K562 (cell line): ENCODE data around the gene DSG2. TPM values are rescaled to one million over a fixed set of nuclear protein-coding genes. Genes with fewer than 3 reads are reported as not detected.
A peak's percentile ranks its signal among the peaks of the same experiment; 100 is the strongest.

Experiments used
- ATAC-seq: fragments of 200-7000 bp; cut with Tn5 transposase; 3 replicates; pipeline ENCODE4 v1.9.1; 2020; ENCODE audit warnings: moderate library complexity
- BruUV-seq: library from RNA; stranded (reverse); fragments of 400-500 nt; replicated peaks from 2 replicates; lab custom pipeline; 2021; lab: Mats Ljungman, UMichigan
- CTCF ChIA-PET: fragments of 300-600 bp; formaldehyde crosslinking; extraction: SDS; loops from one replicate; lab custom pipeline; 2021; ENCODE audit warnings: low intra/inter-chr PET ratio; lab: Yijun Ruan, JAX
- POLR2A ChIA-PET: fragments of 300-600, 350-650 bp; sonication (Branson Sonifier 250); formaldehyde crosslinking; extraction: SDS; loops from one replicate; lab custom pipeline; 2021; ENCODE audit warnings: antibody characterized with exemption, inconsistent platforms; lab: Yijun Ruan, JAX
- DNase-seq, 4 experiments: peaks; one replicate each; pipeline versions ENCODE4 v3.0.0 to v3.0.0-alpha.2; 2011 to 2018; ENCODE audit warnings: low spot score in 3 of 4, mixed read lengths in 3 of 4; ENCODE audit errors: extremely low read depth in 1 of 4
- FAIRE-seq: peaks from 2 replicates; lab custom pipeline; 2011; peaks lifted over from hg19 to GRCh38; lab: Jason Lieb, UNC
- H2AFZ ChIP-seq: 2 replicates; pipeline ENCODE4 v1.6.0; 2011; ENCODE audit warnings: low read depth, low read length, control low read depth, inconsistent platforms
- H3K27ac ChIP-seq: fragments of 200-600 bp; 3 replicates; pipeline ENCODE4 v1.8.0; 2011; ENCODE audit warnings: low read depth, mild to moderate bottlenecking, control low read depth, inconsistent platforms, low read length, moderate library complexity, mixed read lengths; ENCODE audit errors: extremely low read depth
- H3K27me3 ChIP-seq, 2 experiments: fragments of 300-600 bp in 1 of 2; 2 replicates in 1 of 2; 3 replicates in 1 of 2; pipeline versions ENCODE4 v1.6.0 to v1.8.0; 2011; ENCODE audit warnings: inconsistent platforms in 2 of 2, low read length in 2 of 2, mild to moderate bottlenecking in 1 of 2, mixed read lengths in 1 of 2, moderate library complexity in 1 of 2; ENCODE audit not compliant: control insufficient read depth in 2 of 2, insufficient read depth in 2 of 2
- H3K36me3 ChIP-seq: fragments of 300-600 bp; 3 replicates; pipeline ENCODE4 v1.8.0; 2011; ENCODE audit warnings: mild to moderate bottlenecking, low read length, inconsistent platforms; ENCODE audit not compliant: control insufficient read depth, insufficient read depth
- H3K4me1 ChIP-seq, 2 experiments: fragments of 200-600 bp in 1 of 2; replicated peaks in 1 of 2; 2 replicates in 1 of 2; 3 replicates in 1 of 2; pipeline versions ENCODE4 v1.5.1 to v1.8.0; 2011; ENCODE audit warnings: inconsistent platforms in 2 of 2, low read length in 2 of 2, mild to moderate bottlenecking in 1 of 2, mixed read lengths in 1 of 2, moderate library complexity in 1 of 2; ENCODE audit not compliant: control insufficient read depth in 2 of 2, insufficient read depth in 2 of 2
- H3K4me2 ChIP-seq: 2 replicates; pipeline ENCODE4 v1.6.1; 2011; ENCODE audit warnings: low read length, control low read depth, inconsistent platforms, mixed read lengths; ENCODE audit not compliant: insufficient read depth
- H3K4me3 ChIP-seq: fragments of 200-600 bp; sonication (generic), shearing (Covaris generic); 2 replicates; pipeline ENCODE4 v1.5.1; 2016; ENCODE audit warnings: control low read depth, inconsistent platforms
- H3K79me2 ChIP-seq: fragments of 200-600 bp; 3 replicates; pipeline ENCODE4 v1.8.0; 2011; ENCODE audit warnings: low read length, inconsistent platforms; ENCODE audit not compliant: control insufficient read depth, insufficient read depth
- H3K9ac ChIP-seq, 2 experiments: 2 replicates each; pipeline versions ENCODE4 v1.6.0 to v1.6.1; 2011; ENCODE audit warnings: low read depth in 2 of 2, low read length in 2 of 2, control low read depth in 1 of 2, inconsistent platforms in 1 of 2, mild to moderate bottlenecking in 1 of 2, mixed read lengths in 1 of 2; ENCODE audit not compliant: insufficient read depth in 1 of 2
- H3K9me1 ChIP-seq: one replicate; pipeline ENCODE4 v1.6.0; 2011; ENCODE audit warnings: inconsistent platforms, mild to moderate bottlenecking, low read length, moderate library complexity; ENCODE audit not compliant: control insufficient read depth, insufficient read depth
- H3K9me3 ChIP-seq: replicated peaks from 2 replicates; pipeline ENCODE4 v1.5.1; 2011; ENCODE audit warnings: low read depth, low read length, inconsistent platforms; ENCODE audit not compliant: control insufficient read depth, insufficient read depth
- H4K20me1 ChIP-seq: replicated peaks from 2 replicates; pipeline ENCODE4 v1.6.1; 2011; ENCODE audit warnings: low read length, inconsistent platforms, mixed read lengths; ENCODE audit not compliant: control insufficient read depth, insufficient read depth
- ETV6 ChIP-seq, 3 experiments: fragments of 150-350 bp in 1 of 3; sonication (generic) in 1 of 3; formaldehyde crosslinking in 1 of 3; IDR thresholded peaks; 2 replicates each; pipeline versions ENCODE4 v1.6.1 to v1.8.0; 2014 to 2022; ENCODE audit warnings: borderline replicate concordance in 2 of 3, low read depth in 2 of 3, antibody characterized with exemption in 1 of 3, low read length in 1 of 3, mild to moderate bottlenecking in 1 of 3, missing genetic modification reagents in 1 of 3
- FOXP4 ChIP-seq: sonication (generic); formaldehyde crosslinking; IDR thresholded peaks from 2 replicates; pipeline ENCODE4 v1.8.0; 2022; ENCODE audit warnings: mild to moderate bottlenecking, missing genetic modification reagents, borderline replicate concordance
- HDAC6 ChIP-seq: IDR thresholded peaks from 2 replicates; pipeline ENCODE4 v1.6.1; 2012; ENCODE audit warnings: low read depth, mild to moderate bottlenecking, control low read depth, inconsistent platforms, low read length, moderate library complexity
- KDM1A ChIP-seq, 2 experiments: fragments of 450-650 bp; IDR thresholded peaks; 2 replicates each; pipeline ENCODE4 v1.6.1; 2016; ENCODE audit warnings: mild to moderate bottlenecking in 2 of 2
- KLF10 ChIP-seq: fragments of 250-450 bp; sonication (Bioruptor Pico); IDR thresholded peaks from 2 replicates; pipeline ENCODE4 v1.6.1; 2021; ENCODE audit warnings: matching md5 sums
- NBN ChIP-seq: fragments of 450-650 bp; IDR thresholded peaks from 2 replicates; pipeline ENCODE4 v1.6.1; 2016; ENCODE audit warnings: low read depth, mild to moderate bottlenecking
- SPI1 ChIP-seq: IDR thresholded peaks from 2 replicates; pipeline ENCODE4 v1.6.1; 2011; ENCODE audit warnings: low read depth, low read length, control low read depth, borderline replicate concordance
- TAF7 ChIP-seq: fragments of 450-650 bp; IDR thresholded peaks from 2 replicates; pipeline ENCODE4 v1.6.1; 2016; ENCODE audit warnings: missing genetic modification characterization, missing compliant biosample characterization
- ZNF507 ChIP-seq: conservative IDR thresholded peaks from 2 replicates; pipeline ENCODE4 v1.6.1; 2017; ENCODE audit warnings: missing genetic modification characterization, missing compliant biosample characterization
- ZZZ3 ChIP-seq: fragments of 450-650 bp; IDR thresholded peaks from 2 replicates; pipeline ENCODE4 v1.6.1; 2016; ENCODE audit warnings: antibody characterized with exemption, mild to moderate bottlenecking, moderate library complexity
- WGBS: fragments of 100-300 bp; shearing (Covaris generic); methylation state at CpG from one replicate; pipeline ENCODE4 v1.1.6; 2016; ENCODE audit warnings: low coverage, mixed read lengths; ENCODE audit not compliant: insufficient coverage; ENCODE audit errors: missing lambda C conversion rate; 5-methylcytosine and 5-hydroxymethylcytosine counted together
- in situ Hi-C: fragments of 300-500 bp; cut with MboI; formaldehyde crosslinking; loops from 4 replicates; pipeline ENCODE4 v1.15.0; 2018; ENCODE audit warnings: inconsistent platforms, mixed read lengths
- intact Hi-C: fragments of 100-400 bp; cut with micrococcal nuclease; formaldehyde crosslinking; loops from 2 replicates; pipeline ENCODE4 v1.14.2; 2022
- polyA plus RNA-seq, 8 experiments: library from polyadenylated mRNA; depleted of rRNA in 4 of 8; stranded (reverse) in 5 of 8; unstranded in 3 of 8; fragments of >200 nt; fragmentation: Nextera tagmentation in 2 of 8; fragmentation: Illumina TruSeq in 1 of 8; extraction: Ambion mirVana in 2 of 8; extraction: Trizol in 1 of 8; gene quantifications; 2 replicates each; pipeline versions ENCODE4 v1.2.1 to v1.2.3, GENCODE V29; 2011 to 2014; ENCODE audit warnings: inconsistent platforms in 1 of 8, missing spikeins in 1 of 8
- total RNA-seq, 7 experiments: library from RNA; depleted of rRNA in 6 of 7; stranded (reverse); fragments of >200 nt in 6 of 7; fragmentation: Illumina TruSeq in 2 of 7; extraction: Trizol in 2 of 7; gene quantifications; 2 replicates each; pipeline versions ENCODE4 v1.2.1 to v1.2.3, GENCODE V29; 2011 to 2021; ENCODE audit warnings: low replicate concordance in 1 of 7
- TF ChIP-seq, protein P1 (sequence below), 2 experiments: fragments of 450-650 bp in 1 of 2; IDR thresholded peaks; 2 replicates each; pipeline ENCODE4 v1.6.1; 2011 to 2017; ENCODE audit warnings: low read depth in 2 of 2, antibody characterized with exemption in 1 of 2, borderline replicate concordance in 1 of 2, low read length in 1 of 2, mild to moderate bottlenecking in 1 of 2, mixed read lengths in 1 of 2; ENCODE audit not compliant: control insufficient read depth in 1 of 2

Gene DSG2
- total and polyA plus RNA-seq, 9 of the 15 experiments (the other 6 are each of a cell fraction or from before 2014, with no cell fraction given), result 16.9 to 68.6 (median 41.3) TPM

DNA sequence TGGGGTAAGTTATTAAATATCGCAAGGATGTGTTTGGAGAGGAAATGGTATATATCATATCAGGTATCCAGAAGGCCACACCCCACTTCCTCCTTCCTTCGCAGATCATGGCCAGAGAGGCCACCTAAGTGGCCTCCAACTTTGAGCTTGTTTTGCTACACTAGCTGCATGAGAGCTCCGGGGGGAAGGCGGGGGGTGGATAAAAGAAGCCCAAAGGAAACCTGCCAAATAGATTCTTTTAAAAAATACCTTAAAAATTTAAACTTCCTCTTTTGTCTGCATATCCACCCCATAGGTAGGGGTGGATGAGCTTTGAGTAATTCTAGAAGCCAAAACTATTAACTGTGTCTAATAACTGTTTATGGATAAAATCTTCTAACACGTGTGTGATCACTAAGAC is 88.0 kb downstream of the DSG2 start:
- no peak overlapping the region for H3K9ac ChIP-seq
- DNase-seq, result no peak
- H3K79me2 ChIP-seq, result no peaks in the 10 kb centered on the region
- no peak overlapping the region for H3K4me2 ChIP-seq
- no peaks in the 10 kb centered on the region for H4K20me1 ChIP-seq
- no peak for ATAC-seq
- no peaks in the 10 kb centered on the region for H3K36me3 ChIP-seq
- peak; percentile 24; the same call in 1 of the 2 replicates for TF ChIP-seq SPI1
- TF ChIP-seq TAF7 (tag), result no peak
- ChIA-PET POLR2A (no interaction called here), CTCF (no interaction called here)
- no peak overlapping the region for H3K27ac ChIP-seq
- no TSS peak for BruUV-seq
- no peaks in the 10 kb centered on the region for H3K4me1 ChIP-seq
- H3K27me3 ChIP-seq, result peaks cover under 1% of the 10 kb centered on the region in 2 experiments; a peak in 2 of 5 replicates
- intact Hi-C loops (no loop called here), in situ Hi-C loops (no loop called here)
- no peak for FAIRE-seq
- no peaks in the 10 kb centered on the region for H3K9me1 ChIP-seq
- H2AFZ ChIP-seq, result no peak overlapping the region
- H3K9me3 ChIP-seq, result no peaks in the 10 kb centered on the region
- 14% methylated on average over 5 of the region's 5 CpGs for WGBS
- H3K4me3 ChIP-seq, result no peak overlapping the region

DNA sequence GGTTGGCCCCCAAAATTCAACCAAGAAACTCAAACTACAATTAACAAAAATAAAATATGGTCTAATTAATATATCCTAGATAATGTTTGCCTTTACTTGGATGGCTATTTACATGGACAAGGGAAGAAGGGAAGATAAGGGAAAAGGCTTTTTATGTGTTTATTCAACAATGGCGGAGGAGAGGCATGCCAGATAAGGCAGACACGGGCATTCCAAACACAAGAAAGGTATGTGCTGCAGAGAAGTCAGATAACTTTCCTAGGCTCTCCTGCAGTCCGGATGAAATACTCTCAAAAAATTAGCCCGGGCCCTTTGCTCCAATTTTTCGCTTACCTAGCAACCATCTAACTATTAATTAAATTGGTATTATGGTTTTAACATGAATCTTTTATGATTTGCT is 88.6 kb downstream of the DSG2 start:
- Histone ChIP-seq H3K27me3 (no peaks in the 10 kb centered on the region), H3K27ac (no peak overlapping the region), H3K36me3 (no peaks in the 10 kb centered on the region), H3K4me2 (no peak overlapping the region), H3K9me3 (no peaks in the 10 kb centered on the region), H3K9ac (no peak overlapping the region), H3K79me2 (no peaks in the 10 kb centered on the region), H3K4me3 (no peak overlapping the region), H3K9me1 (no peaks in the 10 kb centered on the region), H3K4me1 (no peaks in the 10 kb centered on the region), H4K20me1 (no peaks in the 10 kb centered on the region), H2AFZ (no peak overlapping the region)
- intact Hi-C loops, result no loop called here
- FAIRE-seq (no peak), ATAC-seq (no peak), DNase-seq (no peak)
- ChIA-PET CTCF (no interaction called here), POLR2A (interaction anchor here (0.9 kb wide), 1 partner anchor 13 kb away, joined by 3 read pairs; no protein-coding TSS in a partner anchor)
- WGBS, result 0% methylated on average over 5 of the region's 5 CpGs
- no TSS peak for BruUV-seq
- in situ Hi-C loops, result no loop called here
- TF ChIP-seq KLF10 (CRISPR knock-in tag) (no peak), ETV6 (IDR thresholded peaks at IDR 0.05; ENCODE audit: borderline replicate concordance in 1 of 2, low read depth in 2 of 2, low read length in 1 of 2) (no peak), ETV6 (CRISPR knock-in tag; IDR thresholded peaks at IDR 0.05; ENCODE audit: borderline replicate concordance) (no peak), NBN (no peak), ZNF507 (tag) (no peak), HDAC6 (no peak), FOXP4 (CRISPR knock-in tag) (no peak), ZZZ3 (no peak), KDM1A (IDR thresholded peaks at IDR 0.05) (no peak)
- TF ChIP-seq, protein P1, sequence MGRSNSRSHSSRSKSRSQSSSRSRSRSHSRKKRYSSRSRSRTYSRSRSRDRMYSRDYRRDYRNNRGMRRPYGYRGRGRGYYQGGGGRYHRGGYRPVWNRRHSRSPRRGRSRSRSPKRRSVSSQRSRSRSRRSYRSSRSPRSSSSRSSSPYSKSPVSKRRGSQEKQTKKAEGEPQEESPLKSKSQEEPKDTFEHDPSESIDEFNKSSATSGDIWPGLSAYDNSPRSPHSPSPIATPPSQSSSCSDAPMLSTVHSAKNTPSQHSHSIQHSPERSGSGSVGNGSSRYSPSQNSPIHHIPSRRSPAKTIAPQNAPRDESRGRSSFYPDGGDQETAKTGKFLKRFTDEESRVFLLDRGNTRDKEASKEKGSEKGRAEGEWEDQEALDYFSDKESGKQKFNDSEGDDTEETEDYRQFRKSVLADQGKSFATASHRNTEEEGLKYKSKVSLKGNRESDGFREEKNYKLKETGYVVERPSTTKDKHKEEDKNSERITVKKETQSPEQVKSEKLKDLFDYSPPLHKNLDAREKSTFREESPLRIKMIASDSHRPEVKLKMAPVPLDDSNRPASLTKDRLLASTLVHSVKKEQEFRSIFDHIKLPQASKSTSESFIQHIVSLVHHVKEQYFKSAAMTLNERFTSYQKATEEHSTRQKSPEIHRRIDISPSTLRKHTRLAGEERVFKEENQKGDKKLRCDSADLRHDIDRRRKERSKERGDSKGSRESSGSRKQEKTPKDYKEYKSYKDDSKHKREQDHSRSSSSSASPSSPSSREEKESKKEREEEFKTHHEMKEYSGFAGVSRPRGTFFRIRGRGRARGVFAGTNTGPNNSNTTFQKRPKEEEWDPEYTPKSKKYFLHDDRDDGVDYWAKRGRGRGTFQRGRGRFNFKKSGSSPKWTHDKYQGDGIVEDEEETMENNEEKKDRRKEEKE (IDR thresholded peaks at IDR 0.05; ENCODE audit: borderline replicate concordance in 1 of 2, control insufficient read depth in 1 of 2, low read depth in 2 of 2, low read length in 1 of 2), result no peak
